SK-N-SH (cell line): ENCODE results near the gene SFXN5. TPM values are rescaled to one million over a fixed set of nuclear protein-coding genes. Genes with fewer than 3 reads are reported as not detected.

Experiments used
- CTCF ChIA-PET: fragments of 300-600, 350-600 bp; formaldehyde crosslinking; extraction: SDS; loops from one replicate; lab custom pipeline; 2021; lab: Yijun Ruan, JAX
- POLR2A ChIA-PET: fragments of 350-600 bp; sonication (Branson Sonifier 250); formaldehyde crosslinking; extraction: SDS; loops from one replicate; lab custom pipeline; 2020; ENCODE audit warnings: antibody characterized with exemption, inconsistent platforms; lab: Yijun Ruan, JAX
- DNase-seq: peaks from one replicate; pipeline ENCODE4 v3.0.0; 2012
- H2AFZ ChIP-seq: fragments of 200-600 bp; sonication (generic); 2 replicates; pipeline ENCODE4 v1.8.1; 2016; ENCODE audit warnings: antibody characterized with exemption, mild to moderate bottlenecking, low read depth
- H3F3A ChIP-seq: fragments of 200-600 bp; sonication (generic); replicated peaks from 2 replicates; pipeline ENCODE3; 2016; ENCODE audit warnings: antibody characterized with exemption, mild to moderate bottlenecking; ENCODE audit not compliant: insufficient read depth
- H3K27ac ChIP-seq, 2 experiments: fragments of 200-500 bp in 1 of 2; fragments of 200-600 bp in 1 of 2; sonication (Bioruptor generic) in 1 of 2; sonication (generic), shearing (Covaris generic) in 1 of 2; 2 replicates each; pipeline versions ENCODE4 v1.5.1 to v1.6.1; 2014 to 2016; ENCODE audit warnings: low read depth in 2 of 2, inconsistent platforms in 1 of 2, low read length in 1 of 2, mild to moderate bottlenecking in 1 of 2, mixed read lengths in 1 of 2
- H3K27me3 ChIP-seq: fragments of 200-600 bp; sonication (generic), shearing (Covaris generic); 2 replicates; pipeline ENCODE4 v1.6.1; 2016; ENCODE audit warnings: mixed run types; ENCODE audit not compliant: insufficient read depth
- H3K36me3 ChIP-seq, 2 experiments: fragments of 200-500 bp in 1 of 2; fragments of 200-600 bp in 1 of 2; sonication (Bioruptor generic) in 1 of 2; sonication (generic) in 1 of 2; replicated peaks in 1 of 2; 2 replicates each; pipeline versions ENCODE3 to v1.5.1; 2014 to 2016; ENCODE audit warnings: low read length in 1 of 2, mild to moderate bottlenecking in 1 of 2; ENCODE audit not compliant: insufficient read depth in 2 of 2, control insufficient read depth in 1 of 2
- H3K4me1 ChIP-seq, 2 experiments: fragments of 200-500 bp in 1 of 2; fragments of 200-600 bp in 1 of 2; sonication (Bioruptor generic) in 1 of 2; sonication (generic), shearing (Covaris generic) in 1 of 2; 2 replicates each; pipeline versions ENCODE4 v1.5.1 to v1.6.1; 2014 to 2016; ENCODE audit warnings: low read depth in 1 of 2, low read length in 1 of 2, mixed run types in 1 of 2; ENCODE audit not compliant: insufficient read depth in 2 of 2, control insufficient read depth in 1 of 2
- H3K4me2 ChIP-seq: fragments of 200-600 bp; sonication (generic), shearing (Covaris generic); 2 replicates; pipeline ENCODE4 v1.6.1; 2017; ENCODE audit warnings: mixed run types
- H3K4me3 ChIP-seq, 2 experiments: fragments of 200-500 bp in 1 of 2; fragments of 200-600 bp in 1 of 2; sonication (Bioruptor generic) in 1 of 2; sonication (generic), shearing (Covaris generic) in 1 of 2; 2 replicates each; pipeline versions ENCODE4 v1.5.1 to v1.8.1; 2014 to 2016; ENCODE audit warnings: low read depth in 2 of 2, inconsistent platforms in 1 of 2, low read length in 1 of 2, mild to moderate bottlenecking in 1 of 2, mixed read lengths in 1 of 2, moderate library complexity in 1 of 2
- H3K79me2 ChIP-seq: fragments of 200-600 bp; sonication (generic); 2 replicates; pipeline ENCODE4 v1.8.1; 2017; ENCODE audit warnings: mild to moderate bottlenecking; ENCODE audit not compliant: insufficient read depth
- H3K9ac ChIP-seq: fragments of 200-600 bp; sonication (generic); 2 replicates; pipeline ENCODE4 v1.6.1; 2017; ENCODE audit warnings: mixed run types
- H3K9me2 ChIP-seq: fragments of 200-600 bp; sonication (generic); 2 replicates; pipeline ENCODE4 v1.6.1; 2017; ENCODE audit warnings: mixed run types
- H3K9me3 ChIP-seq: fragments of 200-600 bp; sonication (generic); 2 replicates; pipeline ENCODE4 v1.6.1; 2017; ENCODE audit warnings: mixed run types, mild to moderate bottlenecking, moderate library complexity
- H4K20me1 ChIP-seq: fragments of 200-600 bp; sonication (generic); 2 replicates; pipeline ENCODE4 v1.6.1; 2017; ENCODE audit warnings: mild to moderate bottlenecking, mixed run types; ENCODE audit not compliant: insufficient read depth
- CTCF ChIP-seq: fragments of 200-600 bp; sonication (generic); IDR thresholded peaks from 2 replicates; pipeline ENCODE4 v1.6.1; 2017; ENCODE audit warnings: antibody characterized with exemption, mild to moderate bottlenecking, moderate library complexity
- EZH2phosphoT487 ChIP-seq: fragments of 200-600 bp; sonication (generic); IDR thresholded peaks from 2 replicates; pipeline ENCODE4 v1.6.1; 2017; ENCODE audit warnings: low read depth, mixed run types, mild to moderate bottlenecking, antibody characterized with exemption, moderate library complexity, borderline replicate concordance
- FOSL2 ChIP-seq: IDR thresholded peaks from 2 replicates; pipeline ENCODE4 v1.4.0; 2012; ENCODE audit warnings: low read depth, mild to moderate bottlenecking, moderate library complexity, borderline replicate concordance
- GABPA ChIP-seq: IDR thresholded peaks from 2 replicates; pipeline ENCODE4 v1.4.0; 2012; ENCODE audit warnings: low read depth, mild to moderate bottlenecking
- JUND ChIP-seq: IDR thresholded peaks from 2 replicates; pipeline ENCODE4 v1.4.0; 2012
- NFIC ChIP-seq: IDR thresholded peaks from 2 replicates; pipeline ENCODE4 v1.4.0; 2012; ENCODE audit warnings: borderline replicate concordance
- NRF1 ChIP-seq: IDR thresholded peaks from 2 replicates; pipeline ENCODE4 v1.6.1; 2012; ENCODE audit warnings: low read depth, mild to moderate bottlenecking, low read length
- PBX3 ChIP-seq: IDR thresholded peaks from 2 replicates; pipeline ENCODE4; 2012
- RFX5 ChIP-seq: IDR thresholded peaks from 2 replicates; pipeline ENCODE4 v1.6.1; 2012; ENCODE audit warnings: mild to moderate bottlenecking, improper control_type of control experiment, low read length
- RXRA ChIP-seq: IDR thresholded peaks from 2 replicates; pipeline ENCODE4 v1.4.0; 2012; ENCODE audit warnings: low read depth, mild to moderate bottlenecking, borderline replicate concordance
- USF1 ChIP-seq: IDR thresholded peaks from 2 replicates; pipeline ENCODE4 v1.4.0; 2012; ENCODE audit warnings: low read depth, borderline replicate concordance
- YY1 ChIP-seq: IDR thresholded peaks from 2 replicates; pipeline ENCODE4 v1.4.0; 2012; ENCODE audit warnings: low read depth, mild to moderate bottlenecking
- ZBTB33 ChIP-seq: IDR thresholded peaks from 2 replicates; pipeline ENCODE4 v1.4.0; 2012; ENCODE audit warnings: low read depth, borderline replicate concordance
- WGBS: methylation state at CpG from one replicate; pipeline ENCODE4 v1.1.6; 2017; ENCODE audit warnings: low lambda C conversion rate; 5-methylcytosine and 5-hydroxymethylcytosine counted together
- polyA plus RNA-seq, 3 experiments: library from polyadenylated mRNA; depleted of rRNA; stranded (reverse); fragments of >200 nt; gene quantifications; 2 replicates each; pipeline ENCODE4 v1.2.3, GENCODE V29; 2012
- TF ChIP-seq, protein P1 (sequence below): fragments of 150-350 bp; IDR thresholded peaks from 2 replicates; pipeline ENCODE4 v1.6.1; 2016; ENCODE audit warnings: mild to moderate bottlenecking, low read depth, low read length

The SFXN5 gene
- polyA plus RNA-seq, 1 of the 3 experiments (the other 2 are of a cell fraction), result 9.9 TPM

GRCh38 chr2:72933646-72934151 lies 137.8 kb downstream of the SFXN5 start:
- no peaks in the 10 kb centered on the region for H3K9me2 ChIP-seq
- peaks cover 7% of the 10 kb centered on the region; the same call in 1 of the 2 replicates for H3K27me3 ChIP-seq
- DNase-seq, result no peak
- no peak overlapping the region for H3K4me2 ChIP-seq
- no peaks in the 10 kb centered on the region for H4K20me1 ChIP-seq
- H3K79me2 ChIP-seq, result no peaks in the 10 kb centered on the region
- TF ChIP-seq NFIC, result no peak
- TF ChIP-seq NRF1, result no peak
- TF ChIP-seq EZH2phosphoT487, result no peak
- no peak for TF ChIP-seq CTCF
- H3K4me1 ChIP-seq, result peaks cover 8 to 15% of the 10 kb centered on the region in 2 experiments; a peak in 1 of 4 replicates
- no peaks in the 10 kb centered on the region for H3K36me3 ChIP-seq
- no peaks in the 10 kb centered on the region for H3K9me3 ChIP-seq
- no peak overlapping the region for H3K27ac ChIP-seq
- POLR2A ChIA-PET, result no interaction called here
- no peak overlapping the region for H2AFZ ChIP-seq
- H3K4me3 ChIP-seq, result no peak overlapping the region
- CTCF ChIA-PET, result interaction anchor here (1.1 to 5.3 kb wide), 3 partner anchors 18 to 40 kb away, joined by 4 to 36 read pairs (median 10); no protein-coding TSS in a partner anchor
- no peaks in the 10 kb centered on the region for H3F3A ChIP-seq
- 68% methylated on average over 8 of the region's 12 CpGs for WGBS
- no peak overlapping the region for H3K9ac ChIP-seq

- Histone ChIP-seq H3K4me1 (peaks cover 8 to 15% of the 10 kb centered on the region in 2 experiments; a peak in 1 of 4 replicates), H3F3A (no peaks in the 10 kb centered on the region), H3K9ac (no peak overlapping the region), H3K4me2 (no peak overlapping the region), H3K79me2 (no peaks in the 10 kb centered on the region), H3K9me2 (no peaks in the 10 kb centered on the region), H3K9me3 (no peaks in the 10 kb centered on the region), H3K36me3 (no peaks in the 10 kb centered on the region), H2AFZ (no peak overlapping the region), H3K27ac (no peak overlapping the region), H3K4me3 (no peak overlapping the region), H4K20me1 (no peaks in the 10 kb centered on the region), H3K27me3 (peaks cover 12% of the 10 kb centered on the region; the same call in 1 of the 2 replicates)
- 66% methylated on average over 5 of the region's 5 CpGs for WGBS
- ChIA-PET POLR2A (no interaction called here), CTCF (interaction anchor here (2.7 to 5.3 kb wide), 2 partner anchors 40 to 41 kb away, joined by 10 to 36 read pairs; no protein-coding TSS in a partner anchor)
- no peak for DNase-seq
- no peak for TF ChIP-seq RXRA
Measured at GRCh38 chr2:72933207-72933606, 138.3 kb downstream of the SFXN5 start.

DNA sequence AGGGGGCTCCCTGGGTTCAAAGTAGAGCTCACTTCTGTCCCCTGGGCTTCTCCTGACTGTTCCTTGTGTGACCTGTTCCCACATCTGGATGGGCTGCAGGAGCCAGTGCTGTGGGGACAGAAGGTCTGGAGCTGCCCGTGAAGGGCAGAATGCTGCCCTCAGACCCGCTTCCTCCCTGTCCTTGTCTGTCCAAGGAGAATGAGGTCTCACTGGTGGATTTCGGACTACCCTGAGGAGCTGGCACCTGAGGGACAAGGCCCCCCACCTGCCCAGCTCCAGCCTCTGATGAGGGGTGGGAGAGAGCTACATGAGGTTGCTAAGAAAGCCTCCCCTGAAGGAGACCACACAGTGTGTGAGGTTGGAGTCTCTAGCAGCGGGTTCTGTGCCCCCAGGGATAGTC lies 138.7 kb downstream of the SFXN5 start:
- Histone ChIP-seq H3K4me3 (no peak overlapping the region), H4K20me1 (no peaks in the 10 kb centered on the region), H3K27me3 (peaks cover 16% of the 10 kb centered on the region; the same call in 1 of the 2 replicates), H3K9ac (no peak overlapping the region), H3K9me3 (no peaks in the 10 kb centered on the region), H3F3A (no peaks in the 10 kb centered on the region), H3K27ac (no peak overlapping the region), H3K4me1 (peaks cover 8 to 15% of the 10 kb centered on the region in 2 experiments; a peak in 1 of 4 replicates), H3K36me3 (no peaks in the 10 kb centered on the region), H3K79me2 (no peaks in the 10 kb centered on the region), H3K4me2 (no peak overlapping the region), H2AFZ (no peak overlapping the region), H3K9me2 (no peaks in the 10 kb centered on the region)
- 87% methylated on average over 3 of the region's 4 CpGs for whole genome bisulfite sequencing
- DNase-seq, result no peak
- POLR2A ChIA-PET, result no interaction called here
- CTCF ChIA-PET, result interaction anchor here (0.9 to 5.3 kb wide), 3 partner anchors 11 to 41 kb away, joined by 3 to 36 read pairs (median 10); no protein-coding TSS in a partner anchor
- TF ChIP-seq YY1 (no peak), ZBTB33 (no peak), RFX5 (no peak), PBX3 (no peak), GABPA (no peak), JUND (no peak), USF1 (no peak), FOSL2 (no peak)
- TF ChIP-seq, protein P1, sequence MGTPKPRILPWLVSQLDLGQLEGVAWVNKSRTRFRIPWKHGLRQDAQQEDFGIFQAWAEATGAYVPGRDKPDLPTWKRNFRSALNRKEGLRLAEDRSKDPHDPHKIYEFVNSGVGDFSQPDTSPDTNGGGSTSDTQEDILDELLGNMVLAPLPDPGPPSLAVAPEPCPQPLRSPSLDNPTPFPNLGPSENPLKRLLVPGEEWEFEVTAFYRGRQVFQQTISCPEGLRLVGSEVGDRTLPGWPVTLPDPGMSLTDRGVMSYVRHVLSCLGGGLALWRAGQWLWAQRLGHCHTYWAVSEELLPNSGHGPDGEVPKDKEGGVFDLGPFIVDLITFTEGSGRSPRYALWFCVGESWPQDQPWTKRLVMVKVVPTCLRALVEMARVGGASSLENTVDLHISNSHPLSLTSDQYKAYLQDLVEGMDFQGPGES, result no peak
